K562 (cell line): ENCODE data around the gene XAGE3. TPM values are rescaled to one million over a fixed set of nuclear protein-coding genes. Genes with fewer than 3 reads are reported as not detected.

ENCODE experiments used
- ATAC-seq: fragments of 200-7000 bp; cut with Tn5 transposase; 3 replicates; pipeline ENCODE4 v1.9.1; 2020; ENCODE audit warnings: moderate library complexity
- BruUV-seq: library from RNA; stranded (reverse); fragments of 400-500 nt; replicated peaks from 2 replicates; lab custom pipeline; 2021; lab: Mats Ljungman, UMichigan
- CTCF ChIA-PET: fragments of 300-600 bp; formaldehyde crosslinking; extraction: SDS; loops from one replicate; lab custom pipeline; 2021; ENCODE audit warnings: low intra/inter-chr PET ratio; lab: Yijun Ruan, JAX
- POLR2A ChIA-PET: fragments of 300-600, 350-650 bp; sonication (Branson Sonifier 250); formaldehyde crosslinking; extraction: SDS; loops from one replicate; lab custom pipeline; 2021; ENCODE audit warnings: antibody characterized with exemption, inconsistent platforms; lab: Yijun Ruan, JAX
- DNase-seq, 4 experiments: peaks; one replicate each; pipeline versions ENCODE4 v3.0.0 to v3.0.0-alpha.2; 2011 to 2018; ENCODE audit warnings: low spot score in 3 of 4, mixed read lengths in 3 of 4; ENCODE audit errors: extremely low read depth in 1 of 4
- FAIRE-seq: peaks from 2 replicates; lab custom pipeline; 2011; peaks lifted over from hg19 to GRCh38; lab: Jason Lieb, UNC
- H2AFZ ChIP-seq: 2 replicates; pipeline ENCODE4 v1.6.0; 2011; ENCODE audit warnings: low read depth, low read length, control low read depth, inconsistent platforms
- H3K27ac ChIP-seq: fragments of 200-600 bp; 3 replicates; pipeline ENCODE4 v1.8.0; 2011; ENCODE audit warnings: low read depth, mild to moderate bottlenecking, control low read depth, inconsistent platforms, low read length, moderate library complexity, mixed read lengths; ENCODE audit errors: extremely low read depth
- H3K27me3 ChIP-seq, 2 experiments: fragments of 300-600 bp in 1 of 2; 2 replicates in 1 of 2; 3 replicates in 1 of 2; pipeline versions ENCODE4 v1.6.0 to v1.8.0; 2011; ENCODE audit warnings: inconsistent platforms in 2 of 2, low read length in 2 of 2, mild to moderate bottlenecking in 1 of 2, mixed read lengths in 1 of 2, moderate library complexity in 1 of 2; ENCODE audit not compliant: control insufficient read depth in 2 of 2, insufficient read depth in 2 of 2
- H3K36me3 ChIP-seq: fragments of 300-600 bp; 3 replicates; pipeline ENCODE4 v1.8.0; 2011; ENCODE audit warnings: mild to moderate bottlenecking, low read length, inconsistent platforms; ENCODE audit not compliant: control insufficient read depth, insufficient read depth
- H3K4me1 ChIP-seq, 2 experiments: fragments of 200-600 bp in 1 of 2; replicated peaks in 1 of 2; 2 replicates in 1 of 2; 3 replicates in 1 of 2; pipeline versions ENCODE4 v1.5.1 to v1.8.0; 2011; ENCODE audit warnings: inconsistent platforms in 2 of 2, low read length in 2 of 2, mild to moderate bottlenecking in 1 of 2, mixed read lengths in 1 of 2, moderate library complexity in 1 of 2; ENCODE audit not compliant: control insufficient read depth in 2 of 2, insufficient read depth in 2 of 2
- H3K4me2 ChIP-seq: 2 replicates; pipeline ENCODE4 v1.6.1; 2011; ENCODE audit warnings: low read length, control low read depth, inconsistent platforms, mixed read lengths; ENCODE audit not compliant: insufficient read depth
- H3K4me3 ChIP-seq: fragments of 200-600 bp; sonication (generic), shearing (Covaris generic); 2 replicates; pipeline ENCODE4 v1.5.1; 2016; ENCODE audit warnings: control low read depth, inconsistent platforms
- H3K79me2 ChIP-seq: fragments of 200-600 bp; 3 replicates; pipeline ENCODE4 v1.8.0; 2011; ENCODE audit warnings: low read length, inconsistent platforms; ENCODE audit not compliant: control insufficient read depth, insufficient read depth
- H3K9ac ChIP-seq, 2 experiments: 2 replicates each; pipeline versions ENCODE4 v1.6.0 to v1.6.1; 2011; ENCODE audit warnings: low read depth in 2 of 2, low read length in 2 of 2, control low read depth in 1 of 2, inconsistent platforms in 1 of 2, mild to moderate bottlenecking in 1 of 2, mixed read lengths in 1 of 2; ENCODE audit not compliant: insufficient read depth in 1 of 2
- H3K9me1 ChIP-seq: one replicate; pipeline ENCODE4 v1.6.0; 2011; ENCODE audit warnings: inconsistent platforms, mild to moderate bottlenecking, low read length, moderate library complexity; ENCODE audit not compliant: control insufficient read depth, insufficient read depth
- H3K9me3 ChIP-seq: replicated peaks from 2 replicates; pipeline ENCODE4 v1.5.1; 2011; ENCODE audit warnings: low read depth, low read length, inconsistent platforms; ENCODE audit not compliant: control insufficient read depth, insufficient read depth
- H4K20me1 ChIP-seq: replicated peaks from 2 replicates; pipeline ENCODE4 v1.6.1; 2011; ENCODE audit warnings: low read length, inconsistent platforms, mixed read lengths; ENCODE audit not compliant: control insufficient read depth, insufficient read depth
- ASH1L ChIP-seq: fragments of 450-650 bp; IDR thresholded peaks from 2 replicates; pipeline ENCODE4 v1.6.1; 2018; ENCODE audit warnings: borderline replicate concordance, mild to moderate bottlenecking, low read depth; ENCODE audit not compliant: partially characterized antibody
- DNMT1 ChIP-seq: fragments of 450-650 bp; IDR thresholded peaks from 2 replicates; pipeline ENCODE4 v1.6.1; 2016; ENCODE audit warnings: antibody characterized with exemption, mild to moderate bottlenecking
- ETV1 ChIP-seq: fragments of 450-650 bp; conservative IDR thresholded peaks from 2 replicates; pipeline ENCODE4 v1.6.1; 2016; ENCODE audit warnings: missing genetic modification characterization, control low read depth, low read depth, missing compliant biosample characterization
- GABPB1 ChIP-seq: sonication (generic); formaldehyde crosslinking; IDR thresholded peaks from 2 replicates; pipeline ENCODE4 v1.8.0; 2022; ENCODE audit warnings: mild to moderate bottlenecking, missing genetic modification reagents
- HEY1 ChIP-seq: fragments of 250-450 bp; sonication (Bioruptor Pico); IDR thresholded peaks from 2 replicates; pipeline ENCODE4 v1.5.0; 2020; ENCODE audit warnings: mild to moderate bottlenecking, moderate library complexity, borderline replicate concordance
- ILF3 ChIP-seq: fragments of 450-650 bp; IDR thresholded peaks from 2 replicates; pipeline ENCODE4 v1.6.1; 2018; ENCODE audit warnings: antibody characterized with exemption, mild to moderate bottlenecking, moderate library complexity, borderline replicate concordance
- JUN ChIP-seq, 2 experiments: sonication (generic) in 1 of 2; formaldehyde crosslinking in 1 of 2; IDR thresholded peaks; 2 replicates each; pipeline versions ENCODE4 v1.6.1 to v1.8.0; 2012 to 2022; ENCODE audit warnings: borderline replicate concordance in 2 of 2, mild to moderate bottlenecking in 2 of 2, improper control_type of control experiment in 1 of 2, low read depth in 1 of 2, low read length in 1 of 2, missing genetic modification reagents in 1 of 2
- JUND ChIP-seq, 2 experiments: IDR thresholded peaks; 2 replicates in 1 of 2; 3 replicates in 1 of 2; pipeline ENCODE4 v1.6.1; 2011; ENCODE audit warnings: borderline replicate concordance in 2 of 2, low read depth in 2 of 2, low read length in 2 of 2, improper control_type of control experiment in 1 of 2, missing biosample characterization in 1 of 2, missing genetic modification characterization in 1 of 2, missing genetic modification reagents in 1 of 2
- NFE2 ChIP-seq: IDR thresholded peaks from 2 replicates; pipeline ENCODE4 v1.6.1; 2014; ENCODE audit warnings: antibody characterized with exemption, low read depth
- NR1H2 ChIP-seq: sonication (generic); formaldehyde crosslinking; IDR thresholded peaks from 2 replicates; pipeline ENCODE4 v1.4.0; 2020; ENCODE audit warnings: mild to moderate bottlenecking, missing genetic modification reagents
- OTX1 ChIP-seq: fragments of 450-650 bp; formaldehyde crosslinking; IDR thresholded peaks from 2 replicates; pipeline ENCODE4 v1.4.0; 2022; ENCODE audit warnings: mild to moderate bottlenecking
- ZFPM2 ChIP-seq: fragments of 250-450 bp; sonication (Bioruptor Pico); IDR thresholded peaks from 2 replicates; pipeline ENCODE4 v1.5.1; 2022; ENCODE audit warnings: mild to moderate bottlenecking
- ZNF12 ChIP-seq: sonication (generic); formaldehyde crosslinking; IDR thresholded peaks from 2 replicates; pipeline ENCODE4 v1.4.0; 2020; ENCODE audit warnings: mild to moderate bottlenecking, missing genetic modification reagents
- ZNF274 ChIP-seq: IDR thresholded peaks from 2 replicates; pipeline ENCODE4 v1.6.1; 2011; ENCODE audit warnings: low read depth, mild to moderate bottlenecking, low read length, moderate library complexity, borderline replicate concordance
- ZSCAN32 ChIP-seq: fragments of 450-650 bp; formaldehyde crosslinking; IDR thresholded peaks from 2 replicates; pipeline ENCODE4 v1.4.0; 2020; ENCODE audit warnings: mild to moderate bottlenecking, moderate library complexity
- WGBS: fragments of 100-300 bp; shearing (Covaris generic); methylation state at CpG from one replicate; pipeline ENCODE4 v1.1.6; 2016; ENCODE audit warnings: low coverage, mixed read lengths; ENCODE audit not compliant: insufficient coverage; ENCODE audit errors: missing lambda C conversion rate; 5-methylcytosine and 5-hydroxymethylcytosine counted together
- in situ Hi-C: fragments of 300-500 bp; cut with MboI; formaldehyde crosslinking; loops from 4 replicates; pipeline ENCODE4 v1.15.0; 2018; ENCODE audit warnings: inconsistent platforms, mixed read lengths
- intact Hi-C: fragments of 100-400 bp; cut with micrococcal nuclease; formaldehyde crosslinking; loops from 2 replicates; pipeline ENCODE4 v1.14.2; 2022
- polyA plus RNA-seq, 8 experiments: library from polyadenylated mRNA; depleted of rRNA in 4 of 8; stranded (reverse) in 5 of 8; unstranded in 3 of 8; fragments of >200 nt; fragmentation: Nextera tagmentation in 2 of 8; fragmentation: Illumina TruSeq in 1 of 8; extraction: Ambion mirVana in 2 of 8; extraction: Trizol in 1 of 8; gene quantifications; 2 replicates each; pipeline versions ENCODE4 v1.2.1 to v1.2.3, GENCODE V29; 2011 to 2014; ENCODE audit warnings: inconsistent platforms in 1 of 8, missing spikeins in 1 of 8
- total RNA-seq, 7 experiments: library from RNA; depleted of rRNA in 6 of 7; stranded (reverse); fragments of >200 nt in 6 of 7; fragmentation: Illumina TruSeq in 2 of 7; extraction: Trizol in 2 of 7; gene quantifications; 2 replicates each; pipeline versions ENCODE4 v1.2.1 to v1.2.3, GENCODE V29; 2011 to 2021; ENCODE audit warnings: low replicate concordance in 1 of 7
- TF ChIP-seq, protein P1 (sequence below): fragments of 250-450 bp; sonication (Bioruptor Pico); IDR thresholded peaks from 2 replicates; pipeline ENCODE4 v1.5.0; 2021; ENCODE audit warnings: mild to moderate bottlenecking, moderate library complexity
- TF ChIP-seq, protein P2 (sequence below): fragments of 250-450 bp; sonication (Bioruptor Pico); IDR thresholded peaks from 2 replicates; pipeline ENCODE4 v1.5.0; 2021

The XAGE3 gene
- total and polyA plus RNA-seq, 9 of the 15 experiments (the other 6 are each of a cell fraction or from before 2014, with no cell fraction given), result 0.15 to 0.21 TPM; not detected in 7

DNA sequence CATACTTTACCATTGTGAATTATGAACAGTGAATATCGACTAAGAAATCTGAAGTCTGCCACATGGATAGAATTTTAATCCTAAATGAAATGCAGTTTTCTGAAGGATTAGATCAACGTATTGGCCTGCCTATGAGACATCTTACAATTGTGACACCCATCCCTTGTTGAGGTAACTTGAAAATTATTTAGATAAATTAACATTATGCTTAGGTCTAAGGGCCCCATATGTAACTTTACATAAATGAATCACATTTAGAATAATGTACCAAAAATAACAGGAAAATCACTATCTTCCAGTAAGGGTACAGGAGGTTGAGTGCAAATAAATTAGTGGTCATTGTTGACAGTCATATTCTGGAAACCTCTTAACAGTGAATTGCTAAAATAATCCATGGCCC is 43.3 kb downstream of the XAGE3 start (continued):
- TF ChIP-seq JUND (IDR thresholded peaks at IDR 0.05; ENCODE audit: borderline replicate concordance, low read depth, low read length) (no peak), JUND (tag; IDR thresholded peaks at IDR 0.05; ENCODE audit: borderline replicate concordance, low read depth, low read length) (no peak), HEY1 (CRISPR knock-in tag) (no peak)

DNA sequence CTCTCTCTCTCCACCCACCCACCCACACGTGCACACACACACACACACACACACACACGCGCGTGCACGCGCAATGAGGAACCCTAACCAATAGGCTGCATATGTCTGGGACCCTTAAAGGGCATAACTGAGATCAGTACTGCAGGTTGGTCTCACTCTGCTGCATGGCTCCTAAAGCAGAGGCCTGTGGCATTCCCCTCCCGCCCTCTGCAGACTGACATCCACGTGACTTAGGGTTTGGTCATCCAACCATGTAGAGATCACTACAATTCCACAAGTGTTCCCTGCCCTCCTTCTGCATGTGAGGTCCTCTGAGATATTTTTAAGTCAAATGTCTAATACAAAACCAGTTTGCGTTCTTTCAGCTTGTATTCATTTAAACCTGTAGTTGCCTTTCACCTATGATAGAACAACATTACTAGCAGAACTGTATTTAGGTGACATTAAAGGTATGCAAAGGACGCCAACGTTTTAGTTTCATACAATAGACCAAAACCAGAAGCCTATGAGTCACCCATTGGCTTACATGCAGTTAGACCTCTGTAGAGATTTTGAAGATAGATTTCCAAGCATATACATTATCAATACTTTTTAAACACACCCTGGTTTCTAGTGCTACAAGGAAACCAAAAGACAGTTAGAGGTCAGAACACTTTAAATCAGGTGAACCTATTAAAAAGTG is 46.7 kb downstream of the XAGE3 start:
- intact Hi-C loops, result no loop called here
- Histone ChIP-seq H2AFZ (no peak overlapping the region), H4K20me1 (no peaks in the 10 kb centered on the region), H3K9me1 (no peaks in the 10 kb centered on the region), H3K4me3 (no peak overlapping the region), H3K9ac (no peak overlapping the region), H3K27ac (no peak overlapping the region), H3K4me1 (no peaks in the 10 kb centered on the region), H3K4me2 (no peak overlapping the region), H3K79me2 (no peaks in the 10 kb centered on the region), H3K27me3 (no peaks in the 10 kb centered on the region), H3K9me3 (no peaks in the 10 kb centered on the region), H3K36me3 (no peaks in the 10 kb centered on the region)
- ChIA-PET POLR2A (no interaction called here), CTCF (no interaction called here)
- BruUV-seq, result no TSS peak
- in situ Hi-C loops, result no loop called here
- WGBS, result 2% methylated on average over 9 of the region's 11 CpGs
- TF ChIP-seq, protein P1, sequence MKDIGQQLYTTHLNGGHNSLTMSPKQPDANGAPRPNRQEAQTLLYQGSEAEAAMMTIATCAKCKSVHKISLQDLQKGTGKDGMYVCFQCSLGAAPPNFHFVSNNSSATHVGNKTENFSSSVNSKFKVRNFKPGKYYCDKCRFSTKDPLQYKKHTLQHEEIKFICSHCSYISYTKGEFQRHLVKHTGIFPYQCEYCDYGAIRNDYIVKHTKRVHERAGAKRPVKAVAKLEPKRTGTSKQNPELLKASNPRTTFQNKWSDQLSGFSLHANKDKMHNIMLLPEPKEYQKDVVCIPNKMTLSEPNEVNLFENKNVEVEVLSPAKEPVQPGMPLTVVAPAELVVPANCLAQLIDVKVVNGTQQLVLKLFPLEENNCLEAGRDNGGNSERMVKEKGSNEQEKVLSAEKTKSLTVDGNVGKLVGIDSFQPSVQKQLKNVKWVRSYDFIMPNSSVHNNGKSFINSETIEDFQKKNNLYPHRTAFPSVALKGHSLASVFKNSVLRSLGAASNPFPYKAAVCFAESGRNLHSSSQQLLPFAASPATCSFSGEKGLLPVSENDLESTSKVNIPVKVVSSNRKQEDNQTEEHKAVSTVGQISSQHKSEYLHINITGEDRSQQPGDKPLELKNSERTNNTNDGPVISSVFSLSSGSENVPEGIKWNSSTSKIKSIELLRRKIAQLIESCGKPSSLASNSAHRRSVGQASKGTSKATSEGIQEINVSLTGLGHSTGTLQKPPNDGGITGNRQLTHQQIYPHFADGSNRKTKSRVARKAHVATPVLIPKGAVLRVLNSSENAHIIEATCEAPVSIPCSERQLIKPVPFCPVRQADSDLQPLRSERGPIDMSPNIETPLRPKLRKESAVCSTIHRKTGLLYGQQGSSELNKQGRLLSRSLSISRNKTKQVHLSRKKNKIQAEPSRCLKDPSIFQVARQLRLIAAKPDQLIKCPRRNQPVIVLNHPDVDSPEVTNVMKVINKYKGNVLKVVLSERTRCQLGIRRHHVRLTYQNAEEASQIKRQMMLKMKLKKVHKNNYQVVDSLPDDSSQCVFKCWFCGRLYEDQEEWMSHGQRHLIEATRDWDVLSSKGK (CRISPR knock-in tag), result no peak
- no peak for TF ChIP-seq ZNF12 (CRISPR knock-in tag)
- no peak for TF ChIP-seq ASH1L
- TF ChIP-seq, protein P2, sequence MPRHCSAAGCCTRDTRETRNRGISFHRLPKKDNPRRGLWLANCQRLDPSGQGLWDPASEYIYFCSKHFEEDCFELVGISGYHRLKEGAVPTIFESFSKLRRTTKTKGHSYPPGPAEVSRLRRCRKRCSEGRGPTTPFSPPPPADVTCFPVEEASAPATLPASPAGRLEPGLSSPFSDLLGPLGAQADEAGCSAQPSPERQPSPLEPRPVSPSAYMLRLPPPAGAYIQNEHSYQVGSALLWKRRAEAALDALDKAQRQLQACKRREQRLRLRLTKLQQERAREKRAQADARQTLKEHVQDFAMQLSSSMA, result no peak
- TF ChIP-seq NR1H2 (CRISPR knock-in tag), result no peak
- no peak for TF ChIP-seq NFE2
- no peak for TF ChIP-seq ZNF274
- no peak for TF ChIP-seq ETV1 (tag)
- no peak for TF ChIP-seq ZSCAN32 (CRISPR knock-in tag)
- TF ChIP-seq JUN (IDR thresholded peaks at IDR 0.05; ENCODE audit: borderline replicate concordance, low read depth, low read length), result no peak
- no peak for TF ChIP-seq JUN (CRISPR knock-in tag; IDR thresholded peaks at IDR 0.05; ENCODE audit: borderline replicate concordance)
- no peak for TF ChIP-seq GABPB1 (CRISPR knock-in tag)
- no peak for TF ChIP-seq ILF3
- TF ChIP-seq OTX1 (CRISPR knock-in tag), result no peak
- TF ChIP-seq ZFPM2 (CRISPR knock-in tag), result no peak
- no peak for TF ChIP-seq DNMT1
- FAIRE-seq (no peak), DNase-seq (no peak), ATAC-seq (no peak)
